Measurements from ENCODE around the gene RTRAF. TPM values are rescaled to one million over a fixed set of nuclear protein-coding genes. Genes with fewer than 3 reads are reported as not detected.

RTRAF gene
- total RNA-seq, 1 donor, result 53.2 TPM

GRCh38 chr14:52049721-52050588 is 60.6 kb downstream of the RTRAF start:
- H3K4me1 ChIP-seq (ENCODE audit: insufficient read depth, low read length), result peaks cover 60% of the 10 kb centered on the region
- DNase-seq (ENCODE audit: insufficient read length, low spot score, missing footprints), result no peak
- no peaks in the 10 kb centered on the region for H3K27me3 ChIP-seq (ENCODE audit: insufficient read depth, low read length)
- no peak overlapping the region for H3K27ac ChIP-seq (ENCODE audit: low read depth, low read length)
- no peaks in the 10 kb centered on the region for H3K9me3 ChIP-seq (ENCODE audit: low read depth, low read length)
- no peak overlapping the region for H3K4me2 ChIP-seq (ENCODE audit: insufficient read depth, low read length)
- H2AFZ ChIP-seq (ENCODE audit: low read length), result no peak overlapping the region
- H3K79me2 ChIP-seq (ENCODE audit: insufficient read depth, low read length), result peaks cover 67% of the 10 kb centered on the region
- H4K20me1 ChIP-seq (ENCODE audit: insufficient read depth, low read length), result no peaks in the 10 kb centered on the region
- peaks cover 12% of the 10 kb centered on the region for H3K36me3 ChIP-seq (ENCODE audit: insufficient read depth, low read length)
- no peak overlapping the region for H3K4me3 ChIP-seq (ENCODE audit: insufficient read depth, low read length)
- no peak for TF ChIP-seq CTCF (IDR thresholded peaks at IDR 0.05; ENCODE audit: extremely low read depth, low read depth, low read length)

- H3K79me2 ChIP-seq (ENCODE audit: insufficient read depth, low read length), result peaks cover 62% of the 10 kb centered on the region
These were observed 61.9 kb downstream of the RTRAF start for GRCh38 chr14:52051251-52051650.

GRCh38 chr14:52051871-52052270 is 62.5 kb downstream of the RTRAF start:
- peaks cover 59% of the 10 kb centered on the region for H3K79me2 ChIP-seq (ENCODE audit: insufficient read depth, low read length)
- H3K9me3 ChIP-seq (ENCODE audit: low read depth, low read length), result no peaks in the 10 kb centered on the region
- H3K4me1 ChIP-seq (ENCODE audit: insufficient read depth, low read length), result peaks cover 58% of the 10 kb centered on the region
- peak overlapping the region; percentile 35 for H3K4me2 ChIP-seq (ENCODE audit: insufficient read depth, low read length)
- peak overlapping the region; percentile 2 for H3K4me3 ChIP-seq (ENCODE audit: insufficient read depth, low read length)
- TF ChIP-seq CTCF (IDR thresholded peaks at IDR 0.05; ENCODE audit: extremely low read depth, low read depth, low read length), result no peak
- no peaks in the 10 kb centered on the region for H3K27me3 ChIP-seq (ENCODE audit: insufficient read depth, low read length)
- H3K36me3 ChIP-seq (ENCODE audit: insufficient read depth, low read length), result peaks cover 12% of the 10 kb centered on the region
- H4K20me1 ChIP-seq (ENCODE audit: insufficient read depth, low read length), result no peaks in the 10 kb centered on the region
- H3K27ac ChIP-seq (ENCODE audit: low read depth, low read length), result peak overlapping the region; percentile 84
- peak; percentile 47 for DNase-seq (ENCODE audit: insufficient read length, low spot score, missing footprints)
- no peak overlapping the region for H2AFZ ChIP-seq (ENCODE audit: low read length)

More at GRCh38 chr14:52051251-52051650, 61.9 kb downstream of the RTRAF start:
- no peak for TF ChIP-seq CTCF (IDR thresholded peaks at IDR 0.05; ENCODE audit: extremely low read depth, low read depth, low read length)
- peaks cover 12% of the 10 kb centered on the region for H3K36me3 ChIP-seq (ENCODE audit: insufficient read depth, low read length)
- peak; percentile 6 for DNase-seq (ENCODE audit: insufficient read length, low spot score, missing footprints)
- peak overlapping the region; percentile 35 for H3K4me2 ChIP-seq (ENCODE audit: insufficient read depth, low read length)
- no peaks in the 10 kb centered on the region for H4K20me1 ChIP-seq (ENCODE audit: insufficient read depth, low read length)
- no peaks in the 10 kb centered on the region for H3K27me3 ChIP-seq (ENCODE audit: insufficient read depth, low read length)
- no peak overlapping the region for H2AFZ ChIP-seq (ENCODE audit: low read length)
- no peaks in the 10 kb centered on the region for H3K9me3 ChIP-seq (ENCODE audit: low read depth, low read length)
- no peak overlapping the region for H3K4me3 ChIP-seq (ENCODE audit: insufficient read depth, low read length)
- H3K27ac ChIP-seq (ENCODE audit: low read depth, low read length), result peak overlapping the region; percentile 84
- peaks cover 62% of the 10 kb centered on the region for H3K4me1 ChIP-seq (ENCODE audit: insufficient read depth, low read length)

- peaks cover 12% of the 10 kb centered on the region for H3K36me3 ChIP-seq (ENCODE audit: insufficient read depth, low read length)
- H3K27ac ChIP-seq (ENCODE audit: low read depth, low read length), result peak overlapping the region; percentile 84
- H3K4me3 ChIP-seq (ENCODE audit: insufficient read depth, low read length), result no peak overlapping the region
- H3K9me3 ChIP-seq (ENCODE audit: low read depth, low read length), result no peaks in the 10 kb centered on the region
- no peak for TF ChIP-seq CTCF (IDR thresholded peaks at IDR 0.05; ENCODE audit: extremely low read depth, low read depth, low read length)
- DNase-seq (ENCODE audit: insufficient read length, low spot score, missing footprints), result peak; percentile 65
- H3K79me2 ChIP-seq (ENCODE audit: insufficient read depth, low read length), result peaks cover 54% of the 10 kb centered on the region
- peak overlapping the region; percentile 35 for H3K4me2 ChIP-seq (ENCODE audit: insufficient read depth, low read length)
- H3K4me1 ChIP-seq (ENCODE audit: insufficient read depth, low read length), result peaks cover 58% of the 10 kb centered on the region
- H3K27me3 ChIP-seq (ENCODE audit: insufficient read depth, low read length), result no peaks in the 10 kb centered on the region
- no peak overlapping the region for H2AFZ ChIP-seq (ENCODE audit: low read length)
- H4K20me1 ChIP-seq (ENCODE audit: insufficient read depth, low read length), result no peaks in the 10 kb centered on the region
These were observed 63.1 kb downstream of the RTRAF start for GRCh38 chr14:52052288-52052943.

Measured in osteoblast (primary cell).